NT2/D1 (cell line): ENCODE data around the gene TTLL13.

ENCODE experiments used
- DNase-seq: peaks from one replicate; pipeline ENCODE4 v3.0.0-alpha.2; 2011; ENCODE audit warnings: low read depth, low spot score
- H3K27me3 ChIP-seq: 2 replicates; pipeline ENCODE4 v1.6.0; 2011; ENCODE audit warnings: mild to moderate bottlenecking; ENCODE audit not compliant: insufficient read length, insufficient read depth
- H3K36me3 ChIP-seq: 2 replicates; pipeline ENCODE4 v1.6.1; 2011; ENCODE audit warnings: mild to moderate bottlenecking, low read length, mixed read lengths; ENCODE audit not compliant: insufficient read depth, insufficient read length
- H3K4me1 ChIP-seq: 2 replicates; pipeline ENCODE4 v1.5.1; 2011; ENCODE audit not compliant: insufficient read depth, insufficient read length
- H3K4me3 ChIP-seq: 2 replicates; pipeline ENCODE4 v1.5.1; 2011; ENCODE audit warnings: low read depth; ENCODE audit not compliant: insufficient read length
- H3K9ac ChIP-seq: 2 replicates; pipeline ENCODE4 v1.6.0; 2011; ENCODE audit warnings: low read depth; ENCODE audit not compliant: insufficient read length
- H3K9me3 ChIP-seq: 2 replicates; pipeline ENCODE4 v1.5.1; 2011; ENCODE audit warnings: mild to moderate bottlenecking, low read length; ENCODE audit not compliant: insufficient read depth
- SUZ12 ChIP-seq: IDR thresholded peaks from 2 replicates; pipeline ENCODE4 v1.6.1; 2011; ENCODE audit not compliant: insufficient read length, insufficient read depth; ENCODE audit errors: extremely low read depth
- YY1 ChIP-seq: IDR thresholded peaks from 2 replicates; pipeline ENCODE4 v1.6.1; 2011; ENCODE audit not compliant: insufficient read length, insufficient read depth
- ZNF274 ChIP-seq: IDR thresholded peaks from 2 replicates; pipeline ENCODE4 v1.6.1; 2011; ENCODE audit warnings: mild to moderate bottlenecking, low read depth, low read length

Gene TTLL13

GRCh38 chr15:90232196-90232595 lies 17.2 kb upstream of the TTLL13 start:
- Histone ChIP-seq H3K36me3 (peaks cover 51% of the 10 kb centered on the region), H3K4me3 (no peak overlapping the region), H3K9me3 (no peaks in the 10 kb centered on the region), H3K27me3 (no peaks in the 10 kb centered on the region), H3K9ac (no peak overlapping the region), H3K4me1 (no peaks in the 10 kb centered on the region)
- TF ChIP-seq ZNF274 = no peak
- no peak for TF ChIP-seq SUZ12
- no peak for TF ChIP-seq YY1
- DNase-seq = no peak

DNA sequence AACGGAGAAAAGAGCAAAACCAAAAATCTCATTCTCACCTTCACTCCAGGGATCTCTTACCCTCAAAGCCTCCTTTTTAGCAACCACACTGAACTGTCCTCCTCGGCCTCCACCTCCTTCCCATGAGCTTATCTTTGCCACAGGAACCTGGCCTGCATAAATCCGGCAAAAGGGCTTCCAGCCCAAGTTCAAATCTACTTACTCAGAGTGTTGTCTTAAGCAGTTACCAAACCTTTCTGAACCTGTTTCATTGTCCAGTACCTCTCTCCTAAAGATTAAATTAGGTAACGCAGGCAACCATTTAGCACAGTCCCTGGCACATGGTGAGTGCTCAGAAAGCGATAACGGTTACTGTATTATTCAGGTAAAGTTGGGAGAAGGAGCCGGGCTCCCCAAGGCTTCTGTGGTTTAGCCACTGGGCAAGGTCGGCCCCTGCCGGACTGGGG lies 16.4 kb upstream of the TTLL13 start:
- Histone ChIP-seq H3K4me3 (peak overlapping the region; percentile 81), H3K36me3 (peaks cover 45% of the 10 kb centered on the region), H3K27me3 (no peaks in the 10 kb centered on the region), H3K9ac (peak overlapping the region; percentile 77), H3K9me3 (no peaks in the 10 kb centered on the region), H3K4me1 (no peaks in the 10 kb centered on the region)
- TF ChIP-seq SUZ12 (no peak), ZNF274 (no peak), YY1 (no peak)
- no peak for DNase-seq

DNA sequence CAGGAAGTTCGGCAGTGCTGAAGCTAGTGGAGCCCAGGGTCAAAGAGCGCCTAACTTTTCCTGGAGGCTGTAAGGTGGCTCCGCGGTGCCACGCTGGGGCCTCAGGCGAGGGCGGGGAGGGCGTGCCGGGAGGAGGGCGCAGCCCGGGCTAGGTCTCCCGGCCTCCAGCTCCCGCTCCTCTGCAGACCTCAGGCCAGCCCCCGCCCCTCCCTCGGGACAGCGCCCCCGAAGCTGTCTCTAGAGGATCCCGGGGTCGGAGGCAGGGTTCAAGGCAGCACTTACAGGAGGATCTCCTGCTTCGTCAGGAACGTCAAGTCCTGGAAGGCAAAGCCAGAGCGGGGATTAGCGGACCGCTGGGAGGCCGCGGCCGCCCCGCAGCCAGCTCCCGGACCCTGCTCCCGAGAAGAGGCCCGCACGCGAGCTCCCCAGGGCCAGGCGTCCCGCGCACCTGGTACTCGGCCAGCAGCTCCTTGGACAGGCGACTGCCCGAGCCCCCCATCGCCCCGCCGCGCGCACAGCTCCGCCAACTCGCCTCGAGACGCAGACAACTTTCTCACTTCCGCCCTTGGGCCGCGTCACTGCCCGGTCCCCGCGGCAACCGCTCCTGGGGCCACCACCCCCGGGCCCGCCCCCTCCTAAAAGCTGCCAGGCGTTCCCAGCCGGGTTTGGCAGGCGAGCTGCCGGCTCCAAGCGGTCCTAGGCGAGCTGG lies 15.8 kb upstream of the TTLL13 start, which contains the start of gene CIB1:
CIB1 (minus strand) TSS at position 555 of the 709 bp plus-strand sequence; CDS start at position 499, 56 bp downstream.
- Histone ChIP-seq H3K9ac (peak within 1 kb of the TSS; percentile 82), H3K27me3 (no peaks in the 10 kb centered on the region), H3K4me3 (peak within 1 kb of the TSS; percentile 81), H3K4me1 (no peaks in the 10 kb centered on the region), H3K36me3 (peaks cover 45% of the 10 kb centered on the region), H3K9me3 (no peaks in the 10 kb centered on the region)
- peak; percentile 85 for DNase-seq
- no peak for TF ChIP-seq YY1

DNA sequence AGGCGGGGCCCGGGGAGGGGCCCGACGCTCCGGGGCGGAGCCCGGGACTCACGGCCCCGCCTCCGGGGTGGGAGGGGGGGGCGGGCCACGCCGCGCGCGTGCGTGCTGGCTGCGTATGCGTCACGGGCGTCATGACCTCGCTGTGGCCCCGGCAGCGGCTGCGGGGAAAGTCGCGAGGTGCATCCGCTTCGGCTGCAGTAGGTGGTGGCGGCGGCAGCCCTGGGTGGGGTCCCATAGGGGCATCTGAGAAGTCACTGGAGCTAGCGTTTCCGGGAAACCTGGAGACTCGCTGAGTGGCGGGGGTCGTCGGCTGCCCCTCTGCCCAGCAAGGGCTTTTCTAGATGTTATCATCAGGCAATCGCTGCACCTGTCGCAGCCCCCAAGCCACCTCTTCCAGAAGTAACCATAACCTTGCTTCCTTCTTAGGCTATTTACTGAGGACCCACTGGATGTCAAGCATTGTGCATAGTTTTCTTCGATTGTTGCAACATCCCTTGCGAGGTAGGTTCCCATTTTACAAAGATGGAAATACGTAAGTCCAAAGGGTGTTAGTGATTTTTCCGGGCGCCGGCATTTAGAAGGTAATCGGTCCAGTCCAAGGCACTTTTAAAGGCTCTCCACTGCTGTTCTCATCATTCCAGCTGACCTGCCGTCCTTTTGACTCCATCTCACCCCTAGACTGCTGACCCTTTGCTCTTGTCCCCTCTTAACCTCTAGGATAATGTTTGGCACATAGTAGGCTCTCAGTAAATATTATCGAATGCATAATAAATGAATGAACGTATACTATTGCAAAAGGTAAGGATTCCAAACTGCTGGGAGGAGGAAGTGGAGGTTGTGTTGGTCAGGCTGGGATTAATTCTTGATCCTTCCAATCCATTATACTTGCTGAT lies 15.0 kb upstream of the TTLL13 start, which contains the start of gene GDPGP1:
GDPGP1 (plus strand) TSS at position 114 of the 893 bp plus-strand sequence. CDS start 6,700 bp downstream, outside the sequence.
- Histone ChIP-seq H3K27me3 (no peaks in the 10 kb centered on the region), H3K36me3 (peaks cover 39% of the 10 kb centered on the region), H3K9ac (peak within 1 kb of the TSS; percentile 82), H3K4me1 (no peaks in the 10 kb centered on the region), H3K4me3 (peak within 1 kb of the TSS; percentile 81), H3K9me3 (no peaks in the 10 kb centered on the region)
- no peak for TF ChIP-seq ZNF274
- TF ChIP-seq YY1 = no peak
- TF ChIP-seq SUZ12 = no peak
- no peak for DNase-seq

- Histone ChIP-seq H3K9me3 (no peaks in the 10 kb centered on the region), H3K36me3 (peaks cover 24% of the 10 kb centered on the region), H3K4me3 (no peak overlapping the region), H3K27me3 (no peaks in the 10 kb centered on the region), H3K4me1 (no peaks in the 10 kb centered on the region), H3K9ac (no peak overlapping the region)
- DNase-seq = no peak
- TF ChIP-seq ZNF274 (no peak), SUZ12 (no peak), YY1 (no peak)
Observed at GRCh38 chr15:90239371-90239770, 10.0 kb upstream of the TTLL13 start.

GRCh38 chr15:90240856-90241255 lies 8.5 kb upstream of the TTLL13 start:
- no peaks in the 10 kb centered on the region for H3K9me3 ChIP-seq
- no peaks in the 10 kb centered on the region for H3K4me1 ChIP-seq
- H3K27me3 ChIP-seq = no peaks in the 10 kb centered on the region
- peaks cover 24% of the 10 kb centered on the region for H3K36me3 ChIP-seq
- H3K9ac ChIP-seq = no peak overlapping the region
- no peak overlapping the region for H3K4me3 ChIP-seq
- no peak for DNase-seq
- TF ChIP-seq SUZ12 = no peak
- no peak for TF ChIP-seq YY1
- TF ChIP-seq ZNF274 = no peak
